Epithelial cell of prostate (primary cell): ENCODE data around the gene APBA2.

Experiments used
- DNase-seq: peaks from one replicate; pipeline ENCODE4 v3.0.0-alpha.2; 2011; ENCODE audit warnings: low read depth, low spot score
- H3K27ac ChIP-seq: fragments of 450-650 bp; 2 replicates; pipeline ENCODE4 v1.5.1; 2017; ENCODE audit warnings: mild to moderate bottlenecking

The APBA2 gene

DNA sequence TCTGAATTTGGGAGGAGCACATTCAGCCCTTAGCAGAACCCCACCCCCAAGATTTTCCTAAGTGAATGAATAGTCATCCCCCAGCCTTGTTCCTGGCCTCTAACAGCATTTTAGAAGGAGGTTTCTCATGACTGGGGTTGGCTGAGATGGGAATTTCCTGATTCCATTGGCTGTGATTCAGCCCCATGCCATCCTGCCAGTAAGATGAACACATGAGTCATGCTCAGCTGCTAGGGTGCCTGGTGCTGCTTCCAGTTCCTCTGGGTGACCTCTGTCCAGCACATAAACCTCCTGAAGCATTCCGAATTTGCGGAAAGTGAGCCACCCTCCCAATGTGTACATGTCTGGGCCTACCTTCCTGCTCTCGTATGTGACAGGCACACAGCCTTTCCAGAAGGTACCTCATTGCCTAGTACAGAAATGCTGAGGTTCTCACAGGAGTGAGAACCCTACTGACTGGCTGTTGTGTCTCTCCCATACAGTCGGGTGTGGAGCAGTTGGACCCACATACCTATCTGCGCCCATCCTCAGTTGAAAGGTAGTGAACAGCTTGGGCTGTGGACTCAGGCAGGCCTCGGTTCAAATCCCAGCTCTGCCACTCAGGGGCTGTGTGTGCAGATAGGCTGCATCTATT, 91.7 kb downstream of the APBA2 start:
- H3K27ac ChIP-seq = peak overlapping the region; percentile 42
- peak; percentile 91 for DNase-seq

DNA sequence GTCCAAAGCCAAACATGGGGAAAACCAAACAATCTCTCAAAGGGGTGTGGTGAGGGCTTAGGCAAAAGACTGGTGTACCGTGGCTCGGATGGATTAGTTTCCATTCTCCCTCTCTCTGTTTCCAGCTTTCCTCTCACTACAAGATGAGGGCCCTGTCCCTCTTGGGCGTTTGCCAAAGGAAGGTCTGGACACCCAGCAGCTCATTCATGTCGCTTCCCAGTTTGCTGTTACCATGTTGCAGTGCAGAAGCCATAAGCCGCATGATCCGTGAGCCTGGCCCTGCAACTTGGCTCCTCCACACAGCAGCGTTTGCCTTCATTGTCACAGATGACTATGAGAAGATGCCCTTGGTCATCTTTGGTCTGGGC, 92.2 kb downstream of the APBA2 start:
- H3K27ac ChIP-seq = no peak overlapping the region
- DNase-seq = no peak

DNA sequence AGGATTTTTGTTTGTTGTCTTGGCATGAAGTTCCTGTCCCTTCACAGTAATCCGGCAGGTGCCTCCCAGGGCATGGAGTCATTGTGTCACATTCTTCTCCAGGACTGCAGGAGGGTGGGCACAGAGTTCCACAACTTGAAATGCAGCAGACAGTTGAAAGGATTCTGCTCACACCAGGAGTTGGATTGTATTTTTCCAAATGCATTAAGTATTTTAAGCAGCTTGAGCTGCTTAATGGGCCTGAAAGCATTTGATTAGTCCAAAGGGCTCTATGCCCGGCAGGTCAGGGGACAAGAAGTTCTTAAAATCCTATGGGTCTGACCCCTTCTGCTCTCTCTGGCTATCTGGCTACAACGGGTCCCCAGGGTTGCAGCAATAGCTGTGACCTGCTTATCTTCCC, 92.9 kb downstream of the APBA2 start:
- no peak for DNase-seq
- H3K27ac ChIP-seq = no peak overlapping the region

DNA sequence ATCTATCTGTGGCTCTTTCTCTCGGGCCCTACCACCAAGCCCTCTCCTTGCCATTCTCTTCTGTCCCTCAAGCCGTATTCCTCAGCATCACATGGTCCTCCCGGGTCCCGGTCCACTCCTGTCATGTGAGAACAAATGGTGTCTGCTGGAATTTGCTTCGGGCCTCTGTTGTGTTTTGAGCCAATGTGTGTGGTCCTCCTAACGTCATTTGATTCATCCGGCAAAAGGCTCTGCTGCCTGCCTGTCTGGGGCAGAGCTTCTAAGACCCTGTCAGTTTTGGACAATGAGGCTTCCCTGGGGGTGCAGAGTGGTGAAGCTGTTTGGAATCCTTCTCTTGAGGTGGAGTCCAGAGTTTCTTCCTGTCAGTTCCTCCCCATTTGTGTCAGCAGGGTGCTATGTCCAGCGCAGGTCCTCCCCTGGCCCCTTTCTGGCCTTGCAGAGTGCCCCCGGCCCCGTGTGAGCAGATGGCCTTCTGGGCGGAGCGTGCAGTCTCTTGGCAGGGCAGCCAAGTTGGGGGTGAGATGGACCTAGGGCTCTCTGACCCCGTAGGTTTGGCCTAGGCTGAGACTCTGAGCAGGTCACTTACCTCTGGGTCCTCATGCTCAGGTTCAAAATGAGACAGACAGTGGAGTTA, 93.6 kb downstream of the APBA2 start:
- no peak for DNase-seq

DNA sequence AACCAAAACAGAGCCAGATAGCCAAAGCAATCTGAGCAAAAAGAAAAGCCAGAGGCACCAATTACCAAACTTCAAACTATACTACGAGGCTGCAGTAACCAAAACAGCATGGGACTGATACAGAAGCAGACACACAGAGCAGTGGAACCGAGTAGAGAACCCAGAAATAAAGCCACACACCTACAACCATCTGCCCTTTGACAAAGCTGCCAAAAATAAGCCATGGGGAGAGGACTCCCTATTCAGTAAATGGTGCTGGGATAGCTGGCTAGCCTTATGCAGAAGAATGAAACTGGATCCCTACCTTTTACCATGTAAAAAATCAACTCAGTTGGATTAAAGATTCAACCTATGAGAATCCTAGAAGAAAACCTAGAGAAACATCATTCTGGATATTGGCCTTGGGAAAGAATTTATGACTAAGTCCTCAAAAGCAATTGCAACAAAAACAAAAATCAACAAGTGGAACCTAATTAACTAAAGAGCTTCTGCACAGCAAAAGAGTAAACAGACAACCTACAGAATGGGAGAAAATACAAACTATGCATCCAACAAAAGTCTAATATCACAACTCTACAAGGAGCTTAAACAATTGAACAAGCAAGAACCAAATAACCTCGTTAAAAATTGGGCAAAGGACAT, 95.1 kb downstream of the APBA2 start:
- no peak overlapping the region for H3K27ac ChIP-seq
- DNase-seq = no peak

More for the DNA sequence above, 93.6 kb downstream of the APBA2 start:
- H3K27ac ChIP-seq = no peak overlapping the region

DNA sequence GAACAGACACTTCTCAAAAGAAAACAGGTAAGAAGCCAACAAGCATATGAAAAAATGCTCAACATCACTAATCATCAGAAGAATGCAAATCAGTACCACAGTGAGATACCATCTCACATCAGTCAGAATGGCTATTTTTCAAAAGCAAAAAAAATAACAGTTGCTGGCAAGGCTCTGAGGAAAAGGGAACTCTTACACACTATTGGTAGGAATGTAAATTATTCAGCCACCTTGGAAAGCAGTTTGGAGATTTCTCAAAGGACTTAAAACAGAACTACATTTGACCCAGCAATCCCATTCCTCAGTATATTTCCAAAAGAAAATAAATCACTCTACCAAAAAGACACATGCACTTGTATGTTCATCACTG, 95.6 kb downstream of the APBA2 start:
- DNase-seq = no peak
- no peak overlapping the region for H3K27ac ChIP-seq

DNA sequence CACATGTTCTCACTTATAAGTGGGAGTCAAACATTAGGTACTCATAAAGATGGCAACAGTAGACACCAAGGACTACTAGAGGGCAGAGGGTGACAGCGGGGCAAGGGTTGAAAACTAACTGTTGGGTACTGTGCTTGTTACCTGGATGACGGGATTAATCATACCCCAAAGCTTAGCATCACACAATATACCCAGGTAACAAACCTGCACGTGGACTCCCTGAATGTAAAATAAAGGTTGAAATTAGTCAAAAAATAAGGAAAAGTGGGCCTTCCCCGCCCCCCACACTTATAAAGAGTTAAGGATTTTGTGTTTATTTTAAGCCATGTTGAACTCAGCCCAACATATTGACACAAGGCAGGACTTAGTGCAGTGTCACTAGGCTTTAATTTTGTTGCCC, 96.1 kb downstream of the APBA2 start:
- no peak for DNase-seq

DNA sequence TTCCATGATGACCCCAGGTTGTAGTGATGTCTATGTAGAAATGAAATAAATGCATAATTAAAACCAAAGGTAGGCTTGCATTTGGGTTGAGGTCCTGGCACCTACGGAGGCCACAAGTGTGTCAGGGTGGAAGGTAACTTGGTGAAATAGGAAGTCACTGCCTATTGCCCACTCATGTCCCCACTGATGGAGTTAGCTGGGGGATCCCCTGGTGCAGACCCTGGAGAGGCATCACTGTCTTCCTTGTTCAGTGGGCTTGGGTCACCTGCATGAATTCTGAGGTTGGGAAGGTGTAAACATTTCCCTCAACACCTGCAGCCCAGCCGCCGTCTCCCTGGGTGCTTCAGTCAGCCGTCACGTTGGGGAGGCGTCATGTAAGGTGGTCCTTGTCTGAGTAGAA, 97.1 kb downstream of the APBA2 start:
- no peak for DNase-seq
- no peak overlapping the region for H3K27ac ChIP-seq

More for the DNA sequence above, 96.1 kb downstream of the APBA2 start:
- H3K27ac ChIP-seq = no peak overlapping the region

DNA sequence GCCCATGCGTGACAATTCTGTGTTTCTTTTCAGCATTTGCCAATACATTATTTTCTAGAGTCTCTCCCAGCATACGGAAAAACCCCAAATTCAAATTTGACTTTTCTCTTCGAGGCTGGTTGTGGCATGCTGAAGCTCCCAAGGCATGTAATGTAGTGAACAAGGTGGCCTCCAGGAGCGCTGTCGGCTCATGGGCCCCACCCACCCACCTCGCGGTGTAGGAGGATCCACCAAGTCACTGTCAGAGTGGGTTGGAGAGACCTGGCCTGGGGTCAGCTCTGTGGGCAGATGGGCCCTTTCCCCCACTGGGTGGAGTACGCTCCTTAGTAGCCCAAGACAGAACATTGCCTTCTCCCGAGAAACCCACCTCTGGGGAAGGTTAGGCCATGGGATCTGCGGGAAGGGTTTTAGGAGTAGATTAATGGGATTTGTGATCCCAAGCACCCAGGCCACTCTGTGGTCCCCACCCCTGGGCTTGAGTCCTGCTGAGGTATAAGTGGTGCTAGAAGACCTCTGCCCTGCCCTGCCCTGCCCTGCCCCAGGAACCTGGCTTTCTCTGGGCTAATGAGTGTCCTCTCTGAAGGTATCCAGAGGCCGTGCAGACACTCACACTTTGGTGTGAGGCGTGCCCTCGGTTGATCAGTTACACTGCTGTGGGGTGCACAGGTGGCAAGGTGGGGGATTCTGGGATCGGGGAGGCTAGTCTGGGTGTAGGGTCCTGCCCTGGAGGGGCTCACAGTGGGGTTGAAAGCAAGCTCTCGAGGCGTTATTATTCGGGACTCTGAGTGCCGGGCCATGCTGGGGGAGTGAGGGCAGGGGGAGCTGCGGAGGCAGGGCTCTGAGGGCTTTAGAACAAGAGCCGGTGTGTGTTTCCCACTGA, 97.9 kb downstream of the APBA2 start:
- no peak for DNase-seq
- H3K27ac ChIP-seq = no peak overlapping the region

DNA sequence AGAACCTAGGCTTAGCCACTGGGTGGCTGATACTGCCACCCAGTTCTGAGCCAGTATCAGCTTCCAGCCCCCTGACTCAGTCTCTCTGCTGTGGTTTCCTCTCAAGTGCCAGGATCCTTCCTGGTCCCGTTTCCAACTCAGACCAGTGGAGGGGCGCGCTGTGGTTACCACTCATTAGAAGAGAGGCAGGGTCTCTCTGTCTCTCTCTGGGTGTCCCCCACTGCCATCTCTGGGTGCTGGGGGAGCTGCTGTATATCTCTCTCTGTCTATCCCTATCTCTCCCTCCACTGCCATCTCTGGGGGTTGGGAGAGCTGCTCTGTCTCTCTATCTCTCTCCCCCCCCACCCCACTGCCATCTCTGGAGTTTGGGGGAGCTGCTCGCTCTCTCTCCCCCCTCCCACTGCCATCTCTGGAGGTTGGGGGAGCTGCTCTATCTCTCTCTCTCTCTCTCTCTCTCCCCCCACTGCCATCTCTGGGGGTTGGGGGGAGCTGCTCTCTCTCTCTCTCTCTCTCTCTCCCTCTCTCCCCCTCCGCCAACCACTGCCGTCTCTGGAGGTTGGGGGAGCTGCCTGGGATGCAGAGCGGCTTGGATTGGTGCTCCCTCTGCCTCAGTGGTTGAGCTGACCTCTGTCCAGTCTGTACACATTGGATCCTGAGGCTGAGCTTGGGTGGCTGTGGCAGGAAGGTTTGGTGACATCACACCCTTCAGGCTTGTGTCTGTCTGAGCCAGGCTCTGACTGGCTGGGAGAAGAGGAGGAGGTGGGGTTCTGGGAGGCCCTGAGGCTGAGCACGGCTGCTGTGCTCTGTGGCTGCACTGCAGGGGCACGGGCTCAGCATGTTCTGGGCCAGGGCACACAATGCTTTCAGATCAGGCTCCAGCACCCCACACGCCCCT, 98.9 kb downstream of the APBA2 start:
- no peak for DNase-seq
- H3K27ac ChIP-seq = no peak overlapping the region

DNA sequence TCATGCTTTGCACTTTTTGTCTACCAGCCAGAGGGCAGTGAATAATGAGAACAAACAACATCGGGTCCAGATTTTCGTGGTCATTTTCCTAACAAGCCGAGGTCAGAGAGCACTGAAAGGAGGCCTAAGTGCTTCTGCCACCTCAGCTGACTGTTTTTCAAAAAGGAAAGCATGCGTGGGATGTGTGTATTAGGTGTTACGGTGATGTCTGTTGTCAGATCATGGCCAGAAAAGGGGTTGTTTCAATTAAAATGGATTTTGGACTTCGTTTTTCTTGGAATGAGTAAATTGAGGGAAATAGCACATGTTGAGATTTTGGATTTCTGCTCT, 99.5 kb downstream of the APBA2 start:
- no peak overlapping the region for H3K27ac ChIP-seq
- DNase-seq = no peak

DNA sequence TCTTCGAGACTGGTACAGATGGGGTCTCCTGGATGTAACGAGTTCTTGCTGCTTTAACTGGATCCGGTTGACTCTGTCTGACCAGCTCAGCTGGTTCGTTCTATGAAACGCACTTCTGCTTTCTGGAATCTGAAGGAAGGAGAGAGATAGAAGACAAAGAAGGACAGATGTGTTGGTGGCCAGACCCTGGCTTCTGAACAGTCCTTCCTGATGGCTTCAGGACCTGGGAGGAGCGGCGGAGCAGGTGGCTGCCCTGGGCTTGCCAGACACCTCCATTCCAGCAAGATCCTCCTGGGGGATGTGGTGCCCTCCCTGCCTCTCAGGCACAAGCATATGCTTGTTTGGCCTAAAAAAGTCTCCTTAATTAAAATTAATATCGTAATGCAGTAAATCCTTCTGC, 99.9 kb downstream of the APBA2 start:
- DNase-seq = no peak
- no peak overlapping the region for H3K27ac ChIP-seq

DNA sequence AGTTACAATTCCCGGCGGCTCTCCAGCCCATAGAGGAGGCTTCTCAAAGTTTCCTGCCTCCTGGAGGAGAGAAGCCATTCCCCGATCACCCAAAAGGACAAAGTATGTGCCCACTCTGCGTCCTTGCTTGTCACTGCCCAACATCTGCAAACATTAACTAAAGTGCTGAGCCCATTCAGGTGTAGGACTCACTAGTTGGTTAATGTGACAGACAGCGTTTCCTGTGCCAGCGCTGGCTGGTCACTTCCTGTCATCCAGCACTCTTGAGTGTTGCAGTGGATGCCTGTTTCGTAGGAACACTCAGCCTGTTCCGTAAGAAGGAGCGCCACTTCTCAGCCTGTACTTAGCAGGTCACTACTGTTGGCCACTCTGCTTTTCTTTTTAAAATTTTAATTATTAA, 100.3 kb downstream of the APBA2 start:
- no peak for DNase-seq
- H3K27ac ChIP-seq = no peak overlapping the region

DNA sequence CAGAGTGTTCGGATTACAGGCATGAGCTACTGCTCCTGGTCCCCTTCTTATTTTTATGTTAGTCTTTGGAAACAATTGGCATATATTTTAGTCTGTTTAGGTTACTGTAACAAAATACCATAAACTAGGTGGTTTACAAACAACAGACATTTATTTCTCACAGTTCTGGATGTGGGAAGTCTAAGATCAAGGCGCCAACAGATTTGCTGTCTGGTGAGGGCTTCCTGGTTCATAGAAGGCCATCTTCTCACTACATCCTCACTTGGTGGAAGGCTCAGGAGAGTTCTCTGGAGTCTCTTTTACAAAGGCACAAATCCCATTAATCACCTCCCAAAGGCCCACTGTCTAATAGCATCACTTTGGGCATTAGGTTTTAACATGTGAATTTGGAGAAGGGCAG, 101.0 kb downstream of the APBA2 start:
- no peak overlapping the region for H3K27ac ChIP-seq

DNA sequence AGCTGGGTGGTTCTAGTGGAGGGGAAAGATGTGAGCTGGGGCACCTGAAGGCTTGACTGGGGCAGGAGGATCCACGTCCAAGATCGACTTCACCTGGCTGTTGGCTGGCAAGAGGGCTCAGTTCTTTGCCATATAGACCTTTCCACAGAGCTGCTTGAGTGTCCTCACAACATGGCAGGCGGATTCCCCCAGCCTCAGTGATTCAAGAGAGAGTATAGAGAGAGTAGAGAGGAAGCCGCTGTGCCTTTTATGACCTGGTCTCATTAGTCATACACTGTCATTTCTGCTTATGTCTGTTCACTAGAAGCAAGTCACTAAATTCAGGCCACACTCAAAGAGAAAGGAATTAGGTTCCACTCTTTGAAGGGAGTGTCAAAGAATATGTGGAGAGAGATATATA, 101.6 kb downstream of the APBA2 start:
- no peak for DNase-seq
- no peak overlapping the region for H3K27ac ChIP-seq

More for the DNA sequence above, 101.0 kb downstream of the APBA2 start:
- no peak for DNase-seq

DNA sequence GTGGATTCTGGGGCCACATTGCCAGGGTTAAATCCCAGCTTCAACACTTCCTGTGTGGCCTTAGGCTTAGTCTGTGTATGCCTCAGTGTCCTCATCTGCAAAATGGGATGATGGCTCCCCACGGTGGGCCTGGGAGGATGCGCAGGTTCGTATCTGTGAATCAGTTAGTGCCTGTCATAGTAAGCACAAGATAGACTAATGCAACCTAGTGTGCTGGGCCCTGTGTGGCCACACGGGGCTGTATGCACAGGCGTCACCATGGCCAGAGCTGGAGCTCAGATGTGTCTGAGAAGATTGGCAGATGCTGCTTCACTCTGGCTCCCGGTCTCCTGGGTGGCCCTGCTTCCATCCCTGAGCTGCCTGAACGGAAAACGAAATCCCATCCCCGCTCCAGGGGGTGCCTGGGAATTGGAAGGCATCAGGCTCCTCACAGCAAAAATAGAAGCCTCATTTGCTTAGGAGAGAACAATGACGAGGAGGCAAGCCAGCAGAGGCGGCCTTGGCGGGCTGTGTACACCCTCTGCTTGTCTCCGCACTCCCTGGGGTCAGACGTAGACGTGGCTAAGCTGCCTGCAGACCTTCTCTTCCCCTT, 103.6 kb downstream of the APBA2 start:
- no peak for DNase-seq
- no peak overlapping the region for H3K27ac ChIP-seq

DNA sequence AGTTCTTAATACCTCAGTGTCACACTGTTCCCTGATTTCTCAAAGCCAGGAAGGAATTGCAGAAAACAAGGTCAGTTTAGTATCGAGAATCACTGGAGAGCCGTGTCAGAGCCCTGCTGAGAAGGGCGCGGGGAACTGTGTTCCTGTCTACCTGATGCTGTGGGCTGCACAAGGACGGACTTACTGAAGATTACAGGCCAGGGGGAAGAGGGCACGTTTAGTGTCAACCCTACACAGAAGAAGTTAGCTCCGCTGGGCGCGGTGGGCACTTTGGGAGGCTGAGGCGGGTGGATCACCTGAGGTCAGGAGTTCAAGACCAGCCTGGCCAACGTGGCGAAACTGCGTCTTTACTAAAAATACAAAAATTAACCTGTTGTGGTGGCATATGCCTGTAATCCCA, 104.1 kb downstream of the APBA2 start:
- H3K27ac ChIP-seq = no peak overlapping the region
- no peak for DNase-seq

DNA sequence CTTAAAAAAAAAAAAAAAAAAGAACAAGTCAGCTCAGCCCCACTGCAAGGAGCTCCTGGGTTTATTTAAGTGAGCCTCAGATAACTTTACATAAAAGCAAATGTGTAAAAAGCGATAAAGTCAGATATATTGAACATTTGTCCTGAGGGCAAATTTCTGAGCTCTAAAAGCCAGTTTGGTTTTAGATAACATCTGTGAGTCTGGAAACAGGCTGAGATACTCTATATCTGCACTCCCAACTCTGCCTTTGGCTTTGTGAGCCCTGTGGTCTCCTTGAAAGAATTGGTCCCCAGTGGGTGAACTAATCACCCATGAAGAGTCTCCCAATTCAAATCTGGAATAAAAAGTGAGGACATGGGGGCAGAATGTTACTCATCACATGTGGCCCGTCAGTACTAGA, 104.6 kb downstream of the APBA2 start:
- no peak for DNase-seq
- no peak overlapping the region for H3K27ac ChIP-seq

DNA sequence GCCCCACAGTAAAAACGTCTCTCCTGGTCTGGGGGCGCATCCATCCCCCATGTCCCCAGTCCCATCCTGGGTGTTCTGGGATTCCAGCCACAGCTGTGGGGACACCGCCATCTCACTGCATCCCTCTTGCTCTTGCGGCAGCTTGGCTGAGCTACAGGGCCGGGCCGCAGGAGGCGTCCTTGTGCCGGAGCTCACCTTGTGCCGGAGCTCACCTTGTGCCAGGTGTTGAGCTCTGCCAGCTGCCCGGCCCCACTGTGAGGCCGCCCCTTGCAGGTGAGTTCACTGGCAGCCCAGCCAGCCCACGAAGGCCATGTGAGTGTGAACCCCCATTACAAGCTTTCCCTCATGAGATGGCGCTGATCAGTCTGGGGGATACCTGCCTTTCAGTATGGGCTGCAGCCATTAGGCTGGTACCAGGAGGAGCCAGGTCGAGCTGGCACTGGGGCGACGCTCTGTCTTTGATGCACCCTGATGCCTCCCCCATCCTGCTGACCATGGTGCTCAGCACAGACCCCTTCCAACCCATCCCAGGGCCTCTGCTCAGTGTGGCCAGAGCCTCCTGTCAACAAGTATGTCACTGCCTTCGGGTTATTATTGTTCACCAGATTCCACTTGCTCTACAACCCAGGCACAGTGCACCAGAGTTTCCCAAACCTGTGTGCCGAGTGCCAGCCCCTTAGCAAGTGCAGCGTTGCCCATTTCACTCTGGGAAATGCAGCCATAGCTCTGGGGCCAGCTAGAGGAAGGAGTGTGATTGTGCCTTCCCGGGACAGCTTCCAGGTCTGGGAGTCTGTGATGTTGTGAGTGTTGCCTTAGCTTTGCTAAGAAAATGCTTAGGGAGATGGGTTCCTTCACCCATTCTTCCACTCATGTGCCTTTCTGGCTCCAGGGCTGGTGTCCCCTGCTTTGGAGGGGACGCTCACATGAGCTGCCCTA, 105.7 kb downstream of the APBA2 start:
- no peak overlapping the region for H3K27ac ChIP-seq
- DNase-seq = no peak
